GM12892 (cell line): ENCODE results near the gene DRD3.

Experiments
- POLR2A ChIP-seq: IDR thresholded peaks from 2 replicates; pipeline ENCODE4 v1.6.1; 2011; ENCODE audit warnings: low read depth, low read length, control low read depth
- POLR2AphosphoS5 ChIP-seq: IDR thresholded peaks from 2 replicates; pipeline ENCODE4 v1.6.1; 2011; ENCODE audit warnings: low read depth, low read length, control low read depth
- TAF1 ChIP-seq: IDR thresholded peaks from 2 replicates; pipeline ENCODE4 v1.6.1; 2011; ENCODE audit warnings: low read depth, mild to moderate bottlenecking, control low read depth, low read length, borderline replicate concordance

- TF ChIP-seq POLR2AphosphoS5 (no peak), POLR2A (no peak), TAF1 (no peak)
Measured at GRCh38 chr3:114120211-114120610, 58.6 kb downstream of the DRD3 start.
